ENCODE measurements around the gene RAPGEF4.

DNA sequence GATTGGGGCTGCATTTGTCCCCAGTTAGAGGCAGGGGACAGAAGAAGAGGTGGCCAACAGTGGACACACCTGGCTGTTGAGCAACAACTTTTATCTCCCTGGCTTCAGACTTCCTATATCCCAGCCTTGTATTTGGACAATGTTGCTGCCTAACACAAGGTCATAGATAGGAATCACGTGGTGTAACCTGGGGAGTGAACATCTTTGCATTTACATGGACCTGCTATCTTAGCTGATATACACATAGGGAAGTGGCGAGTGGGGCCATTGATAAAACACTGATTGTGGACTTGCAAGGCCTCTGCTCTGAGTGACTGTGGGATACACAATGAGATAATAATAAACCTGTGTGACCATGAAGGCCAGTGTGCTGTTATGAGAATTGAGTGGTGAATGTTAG, 26.9 kb downstream of the RAPGEF4 start:
- TF ChIP-seq, protein P1, sequence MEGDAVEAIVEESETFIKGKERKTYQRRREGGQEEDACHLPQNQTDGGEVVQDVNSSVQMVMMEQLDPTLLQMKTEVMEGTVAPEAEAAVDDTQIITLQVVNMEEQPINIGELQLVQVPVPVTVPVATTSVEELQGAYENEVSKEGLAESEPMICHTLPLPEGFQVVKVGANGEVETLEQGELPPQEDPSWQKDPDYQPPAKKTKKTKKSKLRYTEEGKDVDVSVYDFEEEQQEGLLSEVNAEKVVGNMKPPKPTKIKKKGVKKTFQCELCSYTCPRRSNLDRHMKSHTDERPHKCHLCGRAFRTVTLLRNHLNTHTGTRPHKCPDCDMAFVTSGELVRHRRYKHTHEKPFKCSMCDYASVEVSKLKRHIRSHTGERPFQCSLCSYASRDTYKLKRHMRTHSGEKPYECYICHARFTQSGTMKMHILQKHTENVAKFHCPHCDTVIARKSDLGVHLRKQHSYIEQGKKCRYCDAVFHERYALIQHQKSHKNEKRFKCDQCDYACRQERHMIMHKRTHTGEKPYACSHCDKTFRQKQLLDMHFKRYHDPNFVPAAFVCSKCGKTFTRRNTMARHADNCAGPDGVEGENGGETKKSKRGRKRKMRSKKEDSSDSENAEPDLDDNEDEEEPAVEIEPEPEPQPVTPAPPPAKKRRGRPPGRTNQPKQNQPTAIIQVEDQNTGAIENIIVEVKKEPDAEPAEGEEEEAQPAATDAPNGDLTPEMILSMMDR (IDR thresholded peaks at IDR 0.05; ENCODE audit: borderline replicate concordance, extremely low read depth, low read length, poor library complexity, severe bottlenecking), result no peak
- TF ChIP-seq EZH2 (IDR thresholded peaks at IDR 0.05; ENCODE audit: borderline replicate concordance, low read depth, low read length, severe bottlenecking), result no peak

Data from DND-41 (cell line).